Dermis blood vessel endothelial cell (primary cell): ENCODE results near the gene CLDN7. TPM values are rescaled to one million over a fixed set of nuclear protein-coding genes. Genes with fewer than 3 reads are reported as not detected.

Experiments used
- DNase-seq: peaks from one replicate; pipeline ENCODE4 v3.0.0; 2010
- total RNA-seq: library from RNA; depleted of rRNA; stranded (reverse); fragments of >200 nt; gene quantifications from 2 replicates; pipeline ENCODE4 v1.2.3, GENCODE V29; 2014

The CLDN7 gene
- total RNA-seq, 1 donor from 2014 or later, result 2.4 TPM

GRCh38 chr17:7218166-7218565 lies 44.1 kb downstream of the CLDN7 start:
- no peak for DNase-seq

- peak; percentile 80 for DNase-seq
Measured at GRCh38 chr17:7217113-7217987, 44.9 kb downstream of the CLDN7 start.

- DNase-seq, result no peak
Measured at GRCh38 chr17:7216242-7217112, 45.8 kb downstream of the CLDN7 start.

GRCh38 chr17:7215652-7216180 lies 46.6 kb downstream of the CLDN7 start:
- peak; percentile 19 for DNase-seq

- no peak for DNase-seq
Measured at GRCh38 chr17:7215136-7215638, 47.1 kb downstream of the CLDN7 start.

- DNase-seq, result peak; percentile 98
Measured at GRCh38 chr17:7214300-7215135, 47.8 kb downstream of the CLDN7 start.

GRCh38 chr17:7213895-7214299 lies 48.4 kb downstream of the CLDN7 start:
- peak; percentile 86 for DNase-seq

GRCh38 chr17:7211491-7212273 lies 50.6 kb downstream of the CLDN7 start:
- DNase-seq, result no peak

Other genes with a start within 250 kb of the CLDN7 start
- 28.1 and 47.9 TPM in 2 replicates for gene RNASEK, start 249.9 kb downstream of the CLDN7 start, total RNA-seq
- 86.6 and 140 TPM in 2 replicates for gene BCL6B, start 239.4 kb downstream of the CLDN7 start, total RNA-seq
- gene SLC16A13, start 226.5 kb downstream of the CLDN7 start, total RNA-seq, result 1.7 and 2.2 TPM in 2 replicates
- gene SLC16A11, start 218.4 kb downstream of the CLDN7 start, total RNA-seq, result 1.1 and 1.5 TPM in 2 replicates
- 0.60 and 1.5 TPM in 2 replicates for gene CLEC10A, start 182.2 kb downstream of the CLDN7 start, total RNA-seq
- gene ASGR2, start 147.7 kb downstream of the CLDN7 start, total RNA-seq, result not detected in 2 replicates
- gene ASGR1, start 83.1 kb downstream of the CLDN7 start, total RNA-seq, result 9.5 and 18.2 TPM in 2 replicates
- gene DLG4, start 42.6 kb downstream of the CLDN7 start, total RNA-seq, result 13.4 and 21.5 TPM in 2 replicates
- 196 and 385 TPM in 2 replicates for gene ACADVL, start 42.5 kb downstream of the CLDN7 start, total RNA-seq
- gene DVL2, start 28.0 kb downstream of the CLDN7 start, total RNA-seq, result 32.8 and 45.7 TPM in 2 replicates
- 41.4 and 42.8 TPM in 2 replicates for gene PHF23, start 23.0 kb downstream of the CLDN7 start, total RNA-seq
- gene GABARAP, start 20.0 kb downstream of the CLDN7 start, total RNA-seq, result 148 and 196 TPM in 2 replicates
- 25.2 and 56.5 TPM in 2 replicates for gene CTDNEP1, start 10.7 kb downstream of the CLDN7 start, total RNA-seq
- gene ELP5, start 10.3 kb downstream of the CLDN7 start, total RNA-seq, result 33.0 and 52.2 TPM in 2 replicates
- gene SLC2A4, start 19.2 kb upstream of the CLDN7 start, total RNA-seq, result 0.28 and 0.34 TPM in 2 replicates
- gene YBX2, start 32.2 kb upstream of the CLDN7 start, total RNA-seq, result 0.17 TPM in 1 of 2 replicates, not detected in the other
- gene EIF5A, start 45.1 kb upstream of the CLDN7 start, total RNA-seq, result 416 and 525 TPM in 2 replicates
- 45.2 and 45.6 TPM in 2 replicates for gene GPS2, start 52.9 kb upstream of the CLDN7 start, total RNA-seq
- 17.3 and 23.3 TPM in 2 replicates for gene NEURL4, start 66.9 kb upstream of the CLDN7 start, total RNA-seq
- gene ACAP1, start 74.1 kb upstream of the CLDN7 start, total RNA-seq, result not detected in 2 replicates
- 2.6 and 3.2 TPM in 2 replicates for gene KCTD11, start 89.7 kb upstream of the CLDN7 start, total RNA-seq
- gene TMEM95, start 92.7 kb upstream of the CLDN7 start, total RNA-seq, result not detected in 2 replicates
- 2.2 and 3.6 TPM in 2 replicates for gene TNK1, start 118.6 kb upstream of the CLDN7 start, total RNA-seq
- gene PLSCR3, start 132.0 kb upstream of the CLDN7 start, total RNA-seq, result 21.3 and 34.1 TPM in 2 replicates
- 59.2 and 112 TPM in 2 replicates for gene TMEM256, start 141.6 kb upstream of the CLDN7 start, total RNA-seq
- gene NLGN2, start 145.4 kb upstream of the CLDN7 start, total RNA-seq, result 2.7 and 5.5 TPM in 2 replicates
- gene SPEM1, start 157.8 kb upstream of the CLDN7 start, total RNA-seq, result not detected in 2 replicates
- gene SPEM2, start 163.1 kb upstream of the CLDN7 start, total RNA-seq, result not detected in 2 replicates
- gene SPEM3, start 166.4 kb upstream of the CLDN7 start, total RNA-seq, result not detected in 2 replicates
- 11.3 and 12.9 TPM in 2 replicates for gene TMEM102, start 173.0 kb upstream of the CLDN7 start, total RNA-seq
- 0.28 and 0.51 TPM in 2 replicates for gene FGF11, start 177.0 kb upstream of the CLDN7 start, total RNA-seq
- 4.6 and 5.8 TPM in 2 replicates for gene CHRNB1, start 182.6 kb upstream of the CLDN7 start, total RNA-seq
- gene ZBTB4, start 217.2 kb upstream of the CLDN7 start, total RNA-seq, result 10.4 and 16.4 TPM in 2 replicates
- gene SLC35G6, start 219.0 kb upstream of the CLDN7 start, total RNA-seq, result not detected in 2 replicates
- gene POLR2A, start 221.9 kb upstream of the CLDN7 start, total RNA-seq, result 81.2 and 139 TPM in 2 replicates